Activated gamma-delta T cell treated with anti-CD3 and anti-CD28 coated beads, Interleukin-2, amount 50 U/mL, for 16 hours (primary cell): ENCODE measurements around the gene SEC14L3.

ENCODE experiments used
- DNase-seq: peaks from one replicate; pipeline ENCODE4 v3.0.0-alpha.2; 2020; ENCODE audit warnings: low read depth

The SEC14L3 gene

GRCh38 chr22:30444632-30445437, 27.0 kb downstream of the SEC14L3 start:
- DNase-seq, result no peak

GRCh38 chr22:30441088-30441487, 30.7 kb downstream of the SEC14L3 start:
- no peak for DNase-seq

- no peak for DNase-seq
Measured at GRCh38 chr22:30439836-30440235, 32.0 kb downstream of the SEC14L3 start.

- DNase-seq, result no peak
Measured at GRCh38 chr22:30439226-30439625, 32.6 kb downstream of the SEC14L3 start.

GRCh38 chr22:30438559-30438958, 33.3 kb downstream of the SEC14L3 start:
- no peak for DNase-seq

GRCh38 chr22:30436196-30436595, 35.6 kb downstream of the SEC14L3 start:
- no peak for DNase-seq

GRCh38 chr22:30435674-30436126, 36.1 kb downstream of the SEC14L3 start:
- DNase-seq, result peak; percentile 77

- DNase-seq, result no peak
Measured at GRCh38 chr22:30434843-30435242, 37.0 kb downstream of the SEC14L3 start.

GRCh38 chr22:30433773-30434172, 38.0 kb downstream of the SEC14L3 start:
- no peak for DNase-seq

- no peak for DNase-seq
Measured at GRCh38 chr22:30433227-30433626, 38.6 kb downstream of the SEC14L3 start.

GRCh38 chr22:30432520-30432919, 39.3 kb downstream of the SEC14L3 start:
- DNase-seq, result no peak

- no peak for DNase-seq
Measured at GRCh38 chr22:30432096-30432495, 39.7 kb downstream of the SEC14L3 start.

GRCh38 chr22:30430933-30431332, 40.9 kb downstream of the SEC14L3 start:
- DNase-seq, result no peak

- DNase-seq, result no peak
Measured at GRCh38 chr22:30429887-30430286, 41.9 kb downstream of the SEC14L3 start.

- no peak for DNase-seq
Measured at GRCh38 chr22:30427871-30428270, 43.9 kb downstream of the SEC14L3 start.

- peak; percentile 75 for DNase-seq
Measured at GRCh38 chr22:30426388-30427353, 45.1 kb downstream of the SEC14L3 start.

- DNase-seq, result no peak
Measured at GRCh38 chr22:30425616-30426387, 46.0 kb downstream of the SEC14L3 start, which contains the start of gene MTFP1. MTFP1 (plus strand) TSS chr22:30425768; CDS start chr22:30425880, 112 bp downstream.

GRCh38 chr22:30425327-30425615, 46.5 kb downstream of the SEC14L3 start:
- DNase-seq, result no peak

GRCh38 chr22:30424534-30425326, 47.1 kb downstream of the SEC14L3 start:
- DNase-seq, result no peak

GRCh38 chr22:30423959-30424533, 47.8 kb downstream of the SEC14L3 start:
- DNase-seq, result peak; percentile 94
